Measurements from ENCODE around the gene STRN3.

DNA sequence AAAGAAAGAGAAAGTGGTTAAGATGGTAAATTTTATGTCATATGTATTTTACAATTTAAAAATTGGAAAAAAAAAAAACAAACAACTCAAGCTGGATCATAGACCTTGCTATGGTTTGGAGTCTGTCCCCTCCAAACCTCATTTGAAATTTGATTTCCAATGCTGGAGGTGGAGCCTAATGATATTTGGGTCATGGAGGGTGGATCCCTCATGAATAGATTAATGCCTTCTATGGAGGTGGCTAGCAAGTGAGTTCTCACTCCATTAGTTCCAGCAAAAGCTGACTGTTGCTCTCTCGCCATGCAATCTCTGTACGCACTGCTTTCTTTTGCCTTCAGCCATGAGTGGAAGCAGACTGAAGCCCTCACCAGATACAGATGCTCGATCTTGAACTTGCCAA, 22.9 kb downstream of the STRN3 start:
- TF ChIP-seq, protein P1, sequence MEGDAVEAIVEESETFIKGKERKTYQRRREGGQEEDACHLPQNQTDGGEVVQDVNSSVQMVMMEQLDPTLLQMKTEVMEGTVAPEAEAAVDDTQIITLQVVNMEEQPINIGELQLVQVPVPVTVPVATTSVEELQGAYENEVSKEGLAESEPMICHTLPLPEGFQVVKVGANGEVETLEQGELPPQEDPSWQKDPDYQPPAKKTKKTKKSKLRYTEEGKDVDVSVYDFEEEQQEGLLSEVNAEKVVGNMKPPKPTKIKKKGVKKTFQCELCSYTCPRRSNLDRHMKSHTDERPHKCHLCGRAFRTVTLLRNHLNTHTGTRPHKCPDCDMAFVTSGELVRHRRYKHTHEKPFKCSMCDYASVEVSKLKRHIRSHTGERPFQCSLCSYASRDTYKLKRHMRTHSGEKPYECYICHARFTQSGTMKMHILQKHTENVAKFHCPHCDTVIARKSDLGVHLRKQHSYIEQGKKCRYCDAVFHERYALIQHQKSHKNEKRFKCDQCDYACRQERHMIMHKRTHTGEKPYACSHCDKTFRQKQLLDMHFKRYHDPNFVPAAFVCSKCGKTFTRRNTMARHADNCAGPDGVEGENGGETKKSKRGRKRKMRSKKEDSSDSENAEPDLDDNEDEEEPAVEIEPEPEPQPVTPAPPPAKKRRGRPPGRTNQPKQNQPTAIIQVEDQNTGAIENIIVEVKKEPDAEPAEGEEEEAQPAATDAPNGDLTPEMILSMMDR (IDR thresholded peaks at IDR 0.05; ENCODE audit: low read length): no peak
- no peak for TF ChIP-seq EZH2 (IDR thresholded peaks at IDR 0.05; ENCODE audit: borderline replicate concordance, low read length)

All from OCI-LY1 (cell line).